GM19043 (cell line): ENCODE results near the gene MAST2.

Experiments
- ATAC-seq: cut with Tn5 transposase; IDR thresholded peaks from one replicate; pipeline ENCODE4 v1.9.1; 2021; ENCODE audit warnings: low read depth; ENCODE audit not compliant: unreplicated experiment

The MAST2 gene

GRCh38 chr1:46012236-46012635 lies 208.8 kb downstream of the MAST2 start:
- no peak for ATAC-seq

- ATAC-seq, result no peak
Measured at GRCh38 chr1:46013581-46013980, 210.2 kb downstream of the MAST2 start.

GRCh38 chr1:46017876-46018503 lies 214.6 kb downstream of the MAST2 start:
- ATAC-seq, result no peak

- ATAC-seq, result no peak
Measured at GRCh38 chr1:46019348-46019747, 215.9 kb downstream of the MAST2 start.

GRCh38 chr1:46020010-46020409 lies 216.6 kb downstream of the MAST2 start:
- ATAC-seq, result no peak

GRCh38 chr1:46021046-46021996 lies 217.9 kb downstream of the MAST2 start:
- no peak for ATAC-seq

- ATAC-seq, result no peak
Measured at GRCh38 chr1:46026531-46026930, 223.1 kb downstream of the MAST2 start.

- ATAC-seq, result no peak
Measured at GRCh38 chr1:46027788-46028573, 224.6 kb downstream of the MAST2 start.

- no peak for ATAC-seq
Measured at GRCh38 chr1:46030074-46030870, 226.9 kb downstream of the MAST2 start.

GRCh38 chr1:46030876-46031660 lies 227.7 kb downstream of the MAST2 start:
- ATAC-seq, result no peak

- no peak for ATAC-seq
Measured at GRCh38 chr1:46034601-46035516, 231.4 kb downstream of the MAST2 start.

- no peak for ATAC-seq
Measured at GRCh38 chr1:46036894-46037839, 233.8 kb downstream of the MAST2 start.

- no peak for ATAC-seq
Measured at GRCh38 chr1:46039571-46040052, 236.2 kb downstream of the MAST2 start.

GRCh38 chr1:46041551-46041950 lies 238.1 kb downstream of the MAST2 start:
- no peak for ATAC-seq

- no peak for ATAC-seq
Measured at GRCh38 chr1:46041974-46042373, 238.6 kb downstream of the MAST2 start.

- peak; percentile 85 for ATAC-seq
Measured at GRCh38 chr1:46043458-46044017, 240.1 kb downstream of the MAST2 start.

- ATAC-seq, result no peak
Measured at GRCh38 chr1:46044116-46044515, 240.7 kb downstream of the MAST2 start.
